GM12878 (cell line): ENCODE data around the gene MACROD2. TPM values are rescaled to one million over a fixed set of nuclear protein-coding genes. Genes with fewer than 3 reads are reported as not detected.

Experiments
- ATAC-seq: fragments of 200-7000 bp; cut with Tn5 transposase; 3 replicates; pipeline ENCODE4 v1.9.1; 2020; ENCODE audit warnings: mild to moderate bottlenecking, moderate library complexity
- BruUV-seq: library from RNA; stranded (reverse); fragments of 400-500 nt; replicated peaks from 2 replicates; lab custom pipeline; 2021; lab: Mats Ljungman, UMichigan
- CTCF ChIA-PET: fragments of 300-600 bp; sonication (Branson Sonifier 250); formaldehyde crosslinking; extraction: SDS; loops from one replicate; lab custom pipeline; 2021; ENCODE audit warnings: inconsistent platforms; lab: Yijun Ruan, JAX
- POLR2A ChIA-PET: fragments of 350-600 bp; formaldehyde crosslinking; extraction: SDS; loops from one replicate; lab custom pipeline; 2021; ENCODE audit warnings: inconsistent platforms; lab: Charles Lee
- RAD21 ChIA-PET: fragments of 300-600 bp; sonication (Branson Sonifier 250); formaldehyde crosslinking; loops from one replicate; lab custom pipeline; 2023; ENCODE audit warnings: antibody characterized with exemption; ENCODE audit not compliant: unreplicated experiment; lab: Charles Lee
- SMC1A ChIA-PET: fragments of 300-600 bp; sonication (Branson Sonifier 250); formaldehyde crosslinking; loops from one replicate; lab custom pipeline; 2023; ENCODE audit not compliant: unreplicated experiment, uncharacterized antibody; lab: Charles Lee
- DNase-seq: peaks from one replicate; pipeline ENCODE4 v3.0.0-alpha.2; 2011; ENCODE audit warnings: low read depth, low spot score
- FAIRE-seq: peaks from 3 replicates; lab custom pipeline; 2011; peaks lifted over from hg19 to GRCh38; lab: Jason Lieb, UNC
- H2AFZ ChIP-seq: 2 replicates; pipeline ENCODE4 v1.6.0; 2011; ENCODE audit warnings: low read depth, low read length, control low read depth; ENCODE audit not compliant: control insufficient read depth
- H3K27ac ChIP-seq: 2 replicates; pipeline ENCODE4 v1.5.1; 2011; ENCODE audit warnings: control low read depth; ENCODE audit not compliant: control insufficient read depth, insufficient read depth
- H3K27me3 ChIP-seq, 2 experiments: replicated peaks in 1 of 2; 2 replicates each; pipeline versions ENCODE4 v1.6.0 to v1.6.1; 2011; ENCODE audit warnings: low read length in 1 of 2; ENCODE audit not compliant: control insufficient read depth in 2 of 2, insufficient read depth in 2 of 2
- H3K36me3 ChIP-seq, 2 experiments: 2 replicates each; pipeline ENCODE4 v1.5.1; 2011; ENCODE audit warnings: low read length in 1 of 2; ENCODE audit not compliant: control insufficient read depth in 2 of 2, insufficient read depth in 2 of 2
- H3K4me1 ChIP-seq: 2 replicates; pipeline ENCODE4 v1.6.1; 2011; ENCODE audit warnings: mild to moderate bottlenecking, low read length, moderate library complexity, mixed read lengths; ENCODE audit not compliant: control insufficient read depth, insufficient read depth
- H3K4me2 ChIP-seq: 2 replicates; pipeline ENCODE4 v1.6.0; 2011; ENCODE audit warnings: control low read depth; ENCODE audit not compliant: control insufficient read depth, insufficient read depth
- H3K4me3 ChIP-seq: fragments of 200-600 bp; sonication (generic); 2 replicates; pipeline ENCODE4 v1.5.1; 2016
- H3K79me2 ChIP-seq: 2 replicates; pipeline ENCODE4 v1.6.0; 2011; ENCODE audit warnings: low read length; ENCODE audit not compliant: control insufficient read depth, insufficient read depth
- H3K9ac ChIP-seq: 2 replicates; pipeline ENCODE4 v1.8.0; 2011; ENCODE audit warnings: low read length, control low read depth, mixed read lengths; ENCODE audit not compliant: control insufficient read depth, insufficient read depth
- H3K9me3 ChIP-seq: replicated peaks from 3 replicates; pipeline ENCODE4 v1.5.1; 2011; ENCODE audit warnings: mild to moderate bottlenecking, low read length; ENCODE audit not compliant: control insufficient read depth, insufficient read depth
- H4K20me1 ChIP-seq: 2 replicates; pipeline ENCODE4 v1.6.0; 2011; ENCODE audit not compliant: control insufficient read depth, insufficient read depth
- BCL3 ChIP-seq: IDR thresholded peaks from 2 replicates; pipeline ENCODE4 v1.6.1; 2011; ENCODE audit warnings: borderline replicate concordance, low read depth, mild to moderate bottlenecking, moderate library complexity, low read length; ENCODE audit not compliant: insufficient read depth, poor library complexity, severe bottlenecking
- CREB1 ChIP-seq: IDR thresholded peaks from 2 replicates; pipeline ENCODE4 v1.6.1; 2012; ENCODE audit warnings: low read depth, mild to moderate bottlenecking, inconsistent platforms
- EED ChIP-seq: sonication (generic); IDR thresholded peaks from 2 replicates; pipeline ENCODE4 v1.6.1; 2016; ENCODE audit warnings: antibody characterized with exemption, low read depth
- ESRRA ChIP-seq: IDR thresholded peaks from 2 replicates; pipeline ENCODE4 v1.6.1; 2012; ENCODE audit warnings: mild to moderate bottlenecking, low read length, improper control_type of control experiment
- FOS ChIP-seq: IDR thresholded peaks from 3 replicates; pipeline ENCODE4 v1.6.1; 2011; ENCODE audit warnings: borderline replicate concordance; ENCODE audit not compliant: insufficient read length; ENCODE audit errors: extremely low read depth
- HDAC2 ChIP-seq: fragments of 200-600 bp; sonication (generic); IDR thresholded peaks from 2 replicates; pipeline ENCODE4 v1.6.1; 2017
- HDAC6 ChIP-seq: fragments of 200-600 bp; sonication (generic); IDR thresholded peaks from one replicate; pipeline ENCODE4 v1.8.0; 2017; ENCODE audit warnings: antibody characterized with exemption; ENCODE audit not compliant: unreplicated experiment
- MYC ChIP-seq: IDR thresholded peaks from 2 replicates; pipeline ENCODE4 v1.6.1; 2011; ENCODE audit warnings: mild to moderate bottlenecking, low read length, moderate library complexity, inconsistent platforms; ENCODE audit not compliant: insufficient read depth, insufficient replicate concordance, insufficient read length, severe bottlenecking
- NBN ChIP-seq: fragments of 450-650 bp; IDR thresholded peaks from 2 replicates; pipeline ENCODE4 v1.6.1; 2016
- PAX5 ChIP-seq: IDR thresholded peaks from 2 replicates; pipeline ENCODE4 v1.6.1; 2011; ENCODE audit warnings: low read depth, low read length, borderline replicate concordance
- PBX3 ChIP-seq: IDR thresholded peaks from 2 replicates; pipeline ENCODE4 v1.6.1; 2011; ENCODE audit warnings: mild to moderate bottlenecking, low read depth, low read length, moderate library complexity; ENCODE audit not compliant: insufficient replicate concordance
- RELA ChIP-seq: fragments of 450-650 bp; IDR thresholded peaks from 2 replicates; pipeline ENCODE4 v1.8.0; 2014; ENCODE audit warnings: borderline replicate concordance; ENCODE audit not compliant: partially characterized antibody
- SMC3 ChIP-seq: IDR thresholded peaks from 2 replicates; pipeline ENCODE4 v1.6.1; 2011; ENCODE audit warnings: low read length, improper control_type of control experiment, borderline replicate concordance
- TAF1 ChIP-seq: IDR thresholded peaks from 2 replicates; pipeline ENCODE4 v1.6.1; 2011; ENCODE audit warnings: mild to moderate bottlenecking, low read depth, low read length, borderline replicate concordance
- ZBED1 ChIP-seq: IDR thresholded peaks from 2 replicates; pipeline ENCODE4 v1.6.1; 2016; ENCODE audit warnings: borderline replicate concordance
- ZNF217 ChIP-seq: fragments of 450-650 bp; IDR thresholded peaks from 2 replicates; pipeline ENCODE4 v1.6.1; 2017; ENCODE audit warnings: antibody characterized with exemption, mild to moderate bottlenecking
- in situ Hi-C: fragments of 300-500 bp; cut with MboI; formaldehyde crosslinking; loops from 9 replicates; pipeline ENCODE4 v1.14.3; 2018; ENCODE audit warnings: mixed read lengths
- intact Hi-C: fragments of 100-400 bp; cut with micrococcal nuclease; formaldehyde crosslinking; loops from one replicate; pipeline ENCODE4 v1.14.2; 2022; ENCODE audit not compliant: unreplicated experiment
- polyA plus RNA-seq, 11 experiments: library from polyadenylated mRNA; depleted of rRNA in 4 of 11; unstranded in 6 of 11; stranded (reverse) in 5 of 11; fragments of >200 nt; fragmentation: Nextera tagmentation in 4 of 11; fragmentation: Illumina TruSeq in 1 of 11; extraction: Ambion mirVana in 4 of 11; extraction: Trizol in 1 of 11; gene quantifications; 1 replicate in 1 of 11; 2 replicates in 10 of 11; pipeline versions ENCODE4 v1.2.1 to v1.2.3, GENCODE V29; 2011 to 2016; ENCODE audit warnings: inconsistent platforms in 2 of 11, missing spikeins in 2 of 11, low read depth in 1 of 11
- total RNA-seq, 4 experiments: library from RNA; depleted of rRNA in 3 of 4; stranded (reverse); fragments of >200 nt in 3 of 4; fragmentation: Illumina TruSeq in 1 of 4; extraction: Trizol in 1 of 4; gene quantifications; 2 replicates each; pipeline versions ENCODE4 v1.2.1 to v1.2.3, GENCODE V29; 2013 to 2021
- TF ChIP-seq, protein P1 (sequence below): fragments of 450-650 bp; IDR thresholded peaks from 2 replicates; pipeline ENCODE4 v1.6.1; 2017; ENCODE audit warnings: mild to moderate bottlenecking, moderate library complexity
- TF ChIP-seq, protein P2 (sequence below): fragments of 450-650 bp; IDR thresholded peaks from 2 replicates; pipeline ENCODE4 v1.6.1; 2017; ENCODE audit warnings: borderline replicate concordance

The MACROD2 gene
- total and polyA plus RNA-seq, 10 of the 15 experiments (the other 5 are each of a cell fraction or from before 2014, with no cell fraction given), result 1.1 to 21.5 (median 2.2) TPM

DNA sequence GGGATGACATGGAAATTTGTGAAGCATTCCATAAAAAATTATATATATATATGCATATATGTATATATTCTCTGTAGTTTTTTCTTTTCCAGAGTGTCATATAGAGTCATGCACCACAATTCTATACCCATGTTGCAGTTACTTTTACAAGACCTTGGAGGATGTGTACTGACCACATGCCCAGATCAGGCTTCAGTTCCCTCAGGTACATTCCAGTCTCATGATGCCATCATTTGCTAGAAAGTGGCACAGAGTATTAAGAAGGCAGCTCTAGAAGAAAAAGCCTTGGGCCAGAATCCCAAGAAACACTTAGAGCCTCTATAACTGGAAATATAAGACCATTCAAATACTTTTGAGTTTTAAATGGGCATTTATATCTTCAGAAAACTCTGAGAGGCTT is 1027.6 kb downstream of the MACROD2 start:
- in situ Hi-C loops, result no loop called here
- ChIA-PET SMC1A (no interaction called here), RAD21 (no interaction called here), CTCF (no interaction called here), POLR2A (no interaction called here)
- Histone ChIP-seq H3K4me1 (no peaks in the 10 kb centered on the region), H3K27ac (no peak overlapping the region), H3K4me2 (no peak overlapping the region), H3K36me3 (no peaks in the 10 kb centered on the region), H2AFZ (no peak overlapping the region), H3K27me3 (no peaks in the 10 kb centered on the region), H3K9ac (no peak overlapping the region), H3K79me2 (no peaks in the 10 kb centered on the region), H4K20me1 (no peaks in the 10 kb centered on the region), H3K4me3 (no peak overlapping the region), H3K9me3 (no peaks in the 10 kb centered on the region; the same call in 2 of the 3 replicates)
- BruUV-seq, result no TSS peak
- intact Hi-C loops, result no loop called here
- no peak for ATAC-seq
- no peak for FAIRE-seq
- no peak for DNase-seq
- TF ChIP-seq HDAC2 (no peak), FOS (no peak), HDAC6 (no peak), ESRRA (no peak), SMC3 (no peak), NBN (no peak), PAX5 (no peak), EED (no peak), ZBED1 (no peak), MYC (no peak), PBX3 (no peak), BCL3 (no peak), ZNF217 (no peak), TAF1 (no peak), RELA (no peak), CREB1 (no peak)
- TF ChIP-seq, protein P1, sequence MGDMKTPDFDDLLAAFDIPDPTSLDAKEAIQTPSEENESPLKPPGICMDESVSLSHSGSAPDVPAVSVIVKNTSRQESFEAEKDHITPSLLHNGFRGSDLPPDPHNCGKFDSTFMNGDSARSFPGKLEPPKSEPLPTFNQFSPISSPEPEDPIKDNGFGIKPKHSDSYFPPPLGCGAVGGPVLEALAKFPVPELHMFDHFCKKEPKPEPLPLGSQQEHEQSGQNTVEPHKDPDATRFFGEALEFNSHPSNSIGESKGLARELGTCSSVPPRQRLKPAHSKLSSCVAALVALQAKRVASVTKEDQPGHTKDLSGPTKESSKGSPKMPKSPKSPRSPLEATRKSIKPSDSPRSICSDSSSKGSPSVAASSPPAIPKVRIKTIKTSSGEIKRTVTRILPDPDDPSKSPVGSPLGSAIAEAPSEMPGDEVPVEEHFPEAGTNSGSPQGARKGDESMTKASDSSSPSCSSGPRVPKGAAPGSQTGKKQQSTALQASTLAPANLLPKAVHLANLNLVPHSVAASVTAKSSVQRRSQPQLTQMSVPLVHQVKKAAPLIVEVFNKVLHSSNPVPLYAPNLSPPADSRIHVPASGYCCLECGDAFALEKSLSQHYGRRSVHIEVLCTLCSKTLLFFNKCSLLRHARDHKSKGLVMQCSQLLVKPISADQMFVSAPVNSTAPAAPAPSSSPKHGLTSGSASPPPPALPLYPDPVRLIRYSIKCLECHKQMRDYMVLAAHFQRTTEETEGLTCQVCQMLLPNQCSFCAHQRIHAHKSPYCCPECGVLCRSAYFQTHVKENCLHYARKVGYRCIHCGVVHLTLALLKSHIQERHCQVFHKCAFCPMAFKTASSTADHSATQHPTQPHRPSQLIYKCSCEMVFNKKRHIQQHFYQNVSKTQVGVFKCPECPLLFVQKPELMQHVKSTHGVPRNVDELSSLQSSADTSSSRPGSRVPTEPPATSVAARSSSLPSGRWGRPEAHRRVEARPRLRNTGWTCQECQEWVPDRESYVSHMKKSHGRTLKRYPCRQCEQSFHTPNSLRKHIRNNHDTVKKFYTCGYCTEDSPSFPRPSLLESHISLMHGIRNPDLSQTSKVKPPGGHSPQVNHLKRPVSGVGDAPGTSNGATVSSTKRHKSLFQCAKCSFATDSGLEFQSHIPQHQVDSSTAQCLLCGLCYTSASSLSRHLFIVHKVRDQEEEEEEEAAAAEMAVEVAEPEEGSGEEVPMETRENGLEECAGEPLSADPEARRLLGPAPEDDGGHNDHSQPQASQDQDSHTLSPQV, result no peak
- TF ChIP-seq, protein P2, sequence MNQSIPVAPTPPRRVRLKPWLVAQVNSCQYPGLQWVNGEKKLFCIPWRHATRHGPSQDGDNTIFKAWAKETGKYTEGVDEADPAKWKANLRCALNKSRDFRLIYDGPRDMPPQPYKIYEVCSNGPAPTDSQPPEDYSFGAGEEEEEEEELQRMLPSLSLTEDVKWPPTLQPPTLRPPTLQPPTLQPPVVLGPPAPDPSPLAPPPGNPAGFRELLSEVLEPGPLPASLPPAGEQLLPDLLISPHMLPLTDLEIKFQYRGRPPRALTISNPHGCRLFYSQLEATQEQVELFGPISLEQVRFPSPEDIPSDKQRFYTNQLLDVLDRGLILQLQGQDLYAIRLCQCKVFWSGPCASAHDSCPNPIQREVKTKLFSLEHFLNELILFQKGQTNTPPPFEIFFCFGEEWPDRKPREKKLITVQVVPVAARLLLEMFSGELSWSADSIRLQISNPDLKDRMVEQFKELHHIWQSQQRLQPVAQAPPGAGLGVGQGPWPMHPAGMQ, result no peak
